Fibroblast of villous mesenchyme (primary cell): ENCODE results near the gene S100G. TPM values are rescaled to one million over a fixed set of nuclear protein-coding genes. Genes with fewer than 3 reads are reported as not detected.
A peak's percentile ranks its signal among the peaks of the same experiment; 100 is the strongest.

Source experiments
- DNase-seq: peaks from one replicate; pipeline ENCODE4 v3.0.0-alpha.2; 2010; ENCODE audit warnings: low read depth
- H3K4me3 ChIP-seq: 2 replicates; pipeline ENCODE4 v1.5.1; 2011; ENCODE audit warnings: low read depth, mild to moderate bottlenecking, low read length
- total RNA-seq: library from RNA; depleted of rRNA; stranded (reverse); fragments of >200 nt; gene quantifications from 2 replicates; pipeline ENCODE4 v1.2.3, GENCODE V29; 2012
- TF ChIP-seq, protein P1 (sequence below): IDR thresholded peaks from 2 replicates; pipeline ENCODE4 v1.5.1; 2012; ENCODE audit warnings: low read depth, mild to moderate bottlenecking, low read length; ENCODE audit not compliant: insufficient read depth

The S100G gene
- total RNA-seq, 1 donor = not detected

GRCh38 chrX:16633754-16634153, 16.2 kb upstream of the S100G start:
- H3K4me3 ChIP-seq = no peak overlapping the region
- peak; percentile 69 for DNase-seq

GRCh38 chrX:16635040-16635439, 14.9 kb upstream of the S100G start:
- no peak for DNase-seq
- TF ChIP-seq, protein P1, sequence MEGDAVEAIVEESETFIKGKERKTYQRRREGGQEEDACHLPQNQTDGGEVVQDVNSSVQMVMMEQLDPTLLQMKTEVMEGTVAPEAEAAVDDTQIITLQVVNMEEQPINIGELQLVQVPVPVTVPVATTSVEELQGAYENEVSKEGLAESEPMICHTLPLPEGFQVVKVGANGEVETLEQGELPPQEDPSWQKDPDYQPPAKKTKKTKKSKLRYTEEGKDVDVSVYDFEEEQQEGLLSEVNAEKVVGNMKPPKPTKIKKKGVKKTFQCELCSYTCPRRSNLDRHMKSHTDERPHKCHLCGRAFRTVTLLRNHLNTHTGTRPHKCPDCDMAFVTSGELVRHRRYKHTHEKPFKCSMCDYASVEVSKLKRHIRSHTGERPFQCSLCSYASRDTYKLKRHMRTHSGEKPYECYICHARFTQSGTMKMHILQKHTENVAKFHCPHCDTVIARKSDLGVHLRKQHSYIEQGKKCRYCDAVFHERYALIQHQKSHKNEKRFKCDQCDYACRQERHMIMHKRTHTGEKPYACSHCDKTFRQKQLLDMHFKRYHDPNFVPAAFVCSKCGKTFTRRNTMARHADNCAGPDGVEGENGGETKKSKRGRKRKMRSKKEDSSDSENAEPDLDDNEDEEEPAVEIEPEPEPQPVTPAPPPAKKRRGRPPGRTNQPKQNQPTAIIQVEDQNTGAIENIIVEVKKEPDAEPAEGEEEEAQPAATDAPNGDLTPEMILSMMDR = no peak
- H3K4me3 ChIP-seq = no peak overlapping the region

More at GRCh38 chrX:16633754-16634153, 16.2 kb upstream of the S100G start:
- TF ChIP-seq, protein P1 = no peak

GRCh38 chrX:16635596-16635995, 14.4 kb upstream of the S100G start:
- TF ChIP-seq, protein P1 = no peak
- DNase-seq = no peak
- no peak overlapping the region for H3K4me3 ChIP-seq

DNA sequence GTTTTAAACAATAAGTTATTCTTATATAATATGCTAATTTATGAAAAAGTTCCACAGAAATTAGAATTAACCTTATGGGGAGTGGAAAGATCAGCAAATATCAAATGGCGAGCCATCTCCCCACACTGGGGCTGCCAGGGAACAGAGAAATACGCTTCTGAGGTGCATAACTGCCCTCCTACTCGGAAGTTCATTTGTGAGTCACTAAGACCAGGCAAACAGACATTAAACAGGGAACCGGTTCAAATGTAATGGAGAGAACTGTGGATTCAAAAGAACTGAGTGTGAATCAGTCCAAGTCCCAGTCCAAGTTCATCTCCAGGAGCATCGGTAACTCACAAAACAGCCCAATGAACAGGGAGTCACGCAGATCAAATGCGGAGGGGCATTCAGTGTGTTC, 11.4 kb upstream of the S100G start:
- H3K4me3 ChIP-seq = no peak overlapping the region
- peak; percentile 13 for DNase-seq
- TF ChIP-seq, protein P1 = no peak

DNA sequence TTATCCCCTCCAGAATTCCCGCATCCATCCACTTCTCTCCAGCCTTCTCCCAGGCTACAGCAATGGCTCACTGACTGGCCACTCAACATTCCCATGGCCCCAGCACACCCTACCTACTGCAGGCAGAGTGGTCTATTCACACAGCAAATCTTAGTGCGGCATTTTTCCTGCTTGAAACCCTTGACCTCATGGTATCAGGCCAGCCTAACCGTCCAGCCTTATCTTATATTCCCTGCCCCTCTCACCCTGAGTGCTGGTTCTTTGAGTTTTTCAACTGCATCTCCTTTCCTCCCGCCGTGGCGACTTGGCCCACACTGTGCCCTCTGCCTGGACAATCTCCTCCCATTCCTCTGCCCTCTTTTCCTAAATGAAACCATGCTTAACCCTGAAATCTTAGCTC, 10.0 kb upstream of the S100G start:
- TF ChIP-seq, protein P1 = no peak
- no peak overlapping the region for H3K4me3 ChIP-seq
- no peak for DNase-seq

DNA sequence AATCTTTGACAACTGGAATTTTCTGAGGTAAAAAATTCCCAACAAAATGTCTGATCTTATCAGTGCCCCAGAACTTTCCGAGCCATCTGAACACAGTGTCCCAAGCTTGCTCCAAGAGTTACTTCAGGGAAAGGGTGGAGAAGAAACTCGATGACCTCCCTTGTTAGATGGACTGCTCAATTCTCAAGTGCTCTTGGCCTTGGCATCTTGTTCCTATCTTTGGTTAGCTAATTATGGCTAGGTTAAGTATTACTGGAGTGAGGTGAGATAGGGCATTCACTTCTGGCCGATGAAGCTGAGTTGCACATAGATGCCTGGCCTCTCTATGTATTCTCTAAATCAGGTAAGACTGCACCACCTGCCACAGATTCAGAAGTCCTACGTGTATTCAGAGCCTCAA, 9.1 kb upstream of the S100G start:
- H3K4me3 ChIP-seq = no peak overlapping the region
- no peak for DNase-seq
- TF ChIP-seq, protein P1 = no peak

GRCh38 chrX:16643176-16643575, 6.8 kb upstream of the S100G start:
- no peak overlapping the region for H3K4me3 ChIP-seq
- peak; percentile 45 for DNase-seq
- TF ChIP-seq, protein P1 = no peak
